Lung (tissue), 12 donors: ENCODE results near the gene CD247. TPM values are rescaled to one million over a fixed set of nuclear protein-coding genes. Genes with fewer than 3 reads are reported as not detected.

Experiments used
- ATAC-seq: fragments of 200-7000 bp; cut with Tn5 transposase; one replicate; pipeline ENCODE4 v1.9.1; 2020; ENCODE audit warnings: moderate number of reproducible peaks; ENCODE audit not compliant: insufficient read depth, low FRiP score
- DNase-seq, 3 donors: peaks; one replicate each; pipeline ENCODE4 v3.0.0-alpha.2; 2013 to 2017
- H3K27ac ChIP-seq, 2 donors: one replicate each; pipeline ENCODE4 v1.5.1; 2013; ENCODE audit warnings: mild to moderate bottlenecking in 2 of 2, moderate library complexity in 2 of 2, control low read depth in 1 of 2, inconsistent platforms in 1 of 2, low read depth in 1 of 2, low read length in 1 of 2
- H3K27me3 ChIP-seq, 3 donors: one replicate each; pipeline ENCODE4 v1.5.1; 2013; ENCODE audit warnings: low read length in 2 of 3; ENCODE audit not compliant: control insufficient read depth in 3 of 3, insufficient read depth in 3 of 3
- H3K36me3 ChIP-seq, 4 donors: one replicate each; pipeline ENCODE4 v1.5.1; 2013; ENCODE audit warnings: low read length in 4 of 4, mild to moderate bottlenecking in 1 of 4, moderate library complexity in 1 of 4; ENCODE audit not compliant: control insufficient read depth in 4 of 4, insufficient read depth in 4 of 4
- H3K4me1 ChIP-seq, 5 donors: one replicate each; pipeline ENCODE4 v1.5.1; 2013; ENCODE audit warnings: low read length in 5 of 5, mild to moderate bottlenecking in 2 of 5, moderate library complexity in 1 of 5; ENCODE audit not compliant: control insufficient read depth in 5 of 5, insufficient read depth in 5 of 5
- H3K4me3 ChIP-seq: one replicate; pipeline ENCODE4 v1.5.1; 2013; ENCODE audit warnings: mild to moderate bottlenecking, control low read depth, moderate library complexity
- H3K9ac ChIP-seq, 2 donors: one replicate each; pipeline ENCODE4 v1.5.1; 2013; ENCODE audit warnings: low read length in 2 of 2, control low read depth in 1 of 2; ENCODE audit not compliant: insufficient read depth in 1 of 2
- H3K9me3 ChIP-seq, 4 donors: one replicate each; pipeline ENCODE4 v1.5.1; 2013; ENCODE audit warnings: low read length in 3 of 4, mild to moderate bottlenecking in 1 of 4, moderate library complexity in 1 of 4; ENCODE audit not compliant: control insufficient read depth in 4 of 4, insufficient read depth in 3 of 4
- WGBS, 2 donors: extraction: QIAGEN DNeasy Blood & Tissue Kit; methylation state at CpG; one replicate each; pipeline ENCODE4 v1.1.7; 2013; 5-methylcytosine and 5-hydroxymethylcytosine counted together
- polyA plus RNA-seq, 2 donors: library from polyadenylated mRNA; stranded (reverse); fragments of 200-250 nt; gene quantifications; one replicate each; pipeline ENCODE4 v1.2.1, GENCODE V29; 2013
- total RNA-seq, 2 donors: library from RNA; depleted of rRNA in 1 of 2; stranded (reverse); fragments of >200 nt in 1 of 2; gene quantifications; one replicate each; pipeline ENCODE4 v1.2.1, GENCODE V29; 2014 to 2021
- TF ChIP-seq, protein P1 (sequence below): IDR thresholded peaks from 2 replicates; pipeline ENCODE4 v1.5.1; 2012; ENCODE audit warnings: mild to moderate bottlenecking; ENCODE audit errors: control extremely low read depth, extremely low read depth
- donor health status: control.
- donor health status: control.
- donor health status: Bipolar disorder and iron deficiency.
- donor health status: healthy.
- donor health status: DM: yes; HTN: yes; CAD: no.

CD247 gene
- total and polyA plus RNA-seq, 4 donors: 3.4 to 5.9 (median 3.8) TPM

- WGBS, 2 donors: 85 to 95% methylated on average over 3 of the region's 3 CpGs
- Histone ChIP-seq H3K4me3 (no peak overlapping the region), H3K36me3 (no peaks in the 10 kb centered on the region), H3K4me1 (no peaks in the 10 kb centered on the region), H3K27ac (no peak overlapping the region), H3K9ac (no peak overlapping the region), H3K9me3 (no peaks in the 10 kb centered on the region), H3K27me3 (no peaks in the 10 kb centered on the region)
- DNase-seq (no peak), ATAC-seq (no peak)
- TF ChIP-seq, protein P1, sequence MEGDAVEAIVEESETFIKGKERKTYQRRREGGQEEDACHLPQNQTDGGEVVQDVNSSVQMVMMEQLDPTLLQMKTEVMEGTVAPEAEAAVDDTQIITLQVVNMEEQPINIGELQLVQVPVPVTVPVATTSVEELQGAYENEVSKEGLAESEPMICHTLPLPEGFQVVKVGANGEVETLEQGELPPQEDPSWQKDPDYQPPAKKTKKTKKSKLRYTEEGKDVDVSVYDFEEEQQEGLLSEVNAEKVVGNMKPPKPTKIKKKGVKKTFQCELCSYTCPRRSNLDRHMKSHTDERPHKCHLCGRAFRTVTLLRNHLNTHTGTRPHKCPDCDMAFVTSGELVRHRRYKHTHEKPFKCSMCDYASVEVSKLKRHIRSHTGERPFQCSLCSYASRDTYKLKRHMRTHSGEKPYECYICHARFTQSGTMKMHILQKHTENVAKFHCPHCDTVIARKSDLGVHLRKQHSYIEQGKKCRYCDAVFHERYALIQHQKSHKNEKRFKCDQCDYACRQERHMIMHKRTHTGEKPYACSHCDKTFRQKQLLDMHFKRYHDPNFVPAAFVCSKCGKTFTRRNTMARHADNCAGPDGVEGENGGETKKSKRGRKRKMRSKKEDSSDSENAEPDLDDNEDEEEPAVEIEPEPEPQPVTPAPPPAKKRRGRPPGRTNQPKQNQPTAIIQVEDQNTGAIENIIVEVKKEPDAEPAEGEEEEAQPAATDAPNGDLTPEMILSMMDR: no peak
Measured at GRCh38 chr1:167510244-167510643, 8.1 kb downstream of the CD247 start.

DNA sequence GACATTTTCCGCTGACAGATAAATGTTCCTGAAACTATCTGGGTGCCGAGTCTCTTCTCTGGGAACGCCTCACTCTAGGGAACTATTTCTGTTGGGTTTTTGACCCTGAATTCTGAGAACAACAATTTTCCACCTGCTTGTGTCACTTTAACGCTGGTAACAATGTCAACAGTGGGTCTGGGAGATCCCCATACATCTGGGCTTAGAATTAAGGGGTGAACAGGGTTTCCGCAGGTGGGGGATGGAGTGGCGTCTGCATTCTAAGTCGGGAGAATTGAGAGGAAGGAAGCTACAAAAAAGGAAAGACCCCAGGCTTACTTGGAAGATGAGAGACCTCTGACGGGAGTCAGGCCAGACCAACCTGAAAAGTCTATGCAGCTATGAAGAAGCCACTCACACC, 8.7 kb downstream of the CD247 start:
- DNase-seq: no peak
- H3K27ac ChIP-seq: no peak overlapping the region
- H3K27me3 ChIP-seq: peaks cover 0 to 2% (median under 1%) of the 10 kb centered on the region in 3 donors
- TF ChIP-seq, protein P1: no peak
- no peak overlapping the region for H3K4me3 ChIP-seq
- H3K9ac ChIP-seq: no peak overlapping the region
- H3K9me3 ChIP-seq: no peaks in the 10 kb centered on the region
- no peaks in the 10 kb centered on the region for H3K4me1 ChIP-seq
- H3K36me3 ChIP-seq: no peaks in the 10 kb centered on the region
- no peak for ATAC-seq
- 81 to 82% methylated on average over 8 of the region's 8 CpGs for WGBS, 2 donors

DNA sequence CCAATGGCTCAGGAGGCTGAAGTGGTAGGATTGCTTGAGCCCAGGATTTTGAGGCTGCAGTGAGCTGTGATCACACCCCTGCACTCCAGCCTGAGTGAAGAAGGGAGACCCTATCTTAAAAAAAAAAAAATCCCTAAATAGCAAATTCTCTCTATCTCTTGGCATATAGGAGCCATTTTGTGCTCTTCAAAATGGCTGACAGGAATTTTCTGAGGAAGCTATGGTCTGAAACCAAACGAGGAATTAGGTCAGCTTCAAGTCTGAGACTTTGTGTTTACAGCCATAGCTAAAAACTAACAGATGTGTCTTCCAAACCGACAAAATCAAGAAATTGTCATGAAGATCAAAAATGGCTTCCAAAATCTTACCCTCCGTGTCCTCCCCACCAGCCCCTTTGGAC, 10.6 kb downstream of the CD247 start:
- no peaks in the 10 kb centered on the region for H3K36me3 ChIP-seq
- H3K4me1 ChIP-seq: no peaks in the 10 kb centered on the region
- peaks cover 0 to 14% (median 8%) of the 10 kb centered on the region in 3 donors for H3K27me3 ChIP-seq
- no peak overlapping the region for H3K27ac ChIP-seq
- H3K9ac ChIP-seq: no peak overlapping the region
- no peak overlapping the region for H3K4me3 ChIP-seq
- no peak for ATAC-seq
- no peaks in the 10 kb centered on the region for H3K9me3 ChIP-seq
- WGBS, 2 donors: 88 to 89% methylated on average over 3 of the region's 3 CpGs
- no peak for DNase-seq
- TF ChIP-seq, protein P1: no peak

GRCh38 chr1:167504467-167504827, 13.9 kb downstream of the CD247 start:
- Histone ChIP-seq H3K27me3 (peaks cover 0 to 20% (median 15%) of the 10 kb centered on the region in 3 donors), H3K4me3 (no peak overlapping the region), H3K9me3 (no peaks in the 10 kb centered on the region), H3K9ac (no peak overlapping the region), H3K36me3 (no peaks in the 10 kb centered on the region), H3K27ac (no peak overlapping the region), H3K4me1 (no peaks in the 10 kb centered on the region)
- TF ChIP-seq, protein P1: no peak
- ATAC-seq (no peak), DNase-seq (no peak)
- 86 to 96% methylated on average over 3 of the region's 3 CpGs for WGBS, 2 donors
